DMS 273 (cell line): ENCODE results near the gene IGFBP3.
"Not testable (repeated sequence)": the region's sequence is repeated elsewhere in the genome, so short reads cannot be mapped to it uniquely, and the experiment has no call there.

Experiments used
- DNase-seq: peaks from one replicate; lab custom pipeline; 2025; ENCODE audit not compliant: unreplicated experiment; lab: John Stamatoyannopoulos, UW

Gene IGFBP3, protein sequence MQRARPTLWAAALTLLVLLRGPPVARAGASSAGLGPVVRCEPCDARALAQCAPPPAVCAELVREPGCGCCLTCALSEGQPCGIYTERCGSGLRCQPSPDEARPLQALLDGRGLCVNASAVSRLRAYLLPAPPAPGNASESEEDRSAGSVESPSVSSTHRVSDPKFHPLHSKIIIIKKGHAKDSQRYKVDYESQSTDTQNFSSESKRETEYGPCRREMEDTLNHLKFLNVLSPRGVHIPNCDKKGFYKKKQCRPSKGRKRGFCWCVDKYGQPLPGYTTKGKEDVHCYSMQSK

DNA sequence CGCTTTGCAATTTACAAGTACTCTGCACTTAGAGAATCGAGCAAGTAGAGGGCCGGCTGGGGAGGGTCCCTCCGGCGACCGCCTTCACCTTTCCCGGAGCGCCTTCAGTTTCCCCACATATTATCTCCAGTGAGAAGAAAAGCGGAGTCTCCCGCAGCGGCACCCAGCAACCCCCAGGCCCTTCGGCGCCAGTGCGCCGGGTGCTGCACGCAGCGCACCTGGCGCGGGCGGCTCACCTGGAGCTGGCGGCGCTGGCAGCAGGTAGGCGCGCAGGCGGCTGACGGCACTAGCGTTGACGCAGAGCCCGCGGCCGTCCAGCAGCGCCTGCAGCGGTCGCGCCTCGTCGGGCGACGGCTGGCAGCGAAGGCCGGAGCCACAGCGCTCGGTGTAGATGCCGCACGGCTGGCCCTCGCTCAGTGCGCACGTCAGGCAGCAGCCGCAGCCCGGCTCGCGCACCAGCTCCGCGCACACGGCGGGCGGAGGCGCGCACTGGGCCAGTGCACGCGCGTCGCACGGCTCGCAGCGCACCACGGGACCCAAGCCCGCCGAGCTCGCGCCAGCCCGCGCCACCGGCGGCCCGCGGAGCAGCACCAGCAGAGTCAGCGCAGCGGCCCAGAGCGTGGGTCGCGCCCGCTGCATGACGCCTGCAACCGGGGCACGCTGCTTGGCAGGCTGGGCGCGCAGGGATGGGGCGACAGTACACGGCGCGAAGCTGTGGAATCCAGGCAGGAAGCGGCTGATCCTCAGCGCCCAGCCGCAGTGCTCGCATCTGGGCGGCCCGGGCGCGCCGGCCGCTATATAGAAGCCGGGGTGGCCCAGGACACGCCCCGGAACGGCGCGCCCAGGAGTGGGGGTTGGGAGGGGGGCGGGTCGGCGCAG, at the start of gene IGFBP3:
Gene IGFBP3 (minus strand): TSS at position 771 of the 879 bp plus-strand sequence. CDS start 132 bp downstream, at position 639.
- DNase-seq = peak; percentile 89

DNA sequence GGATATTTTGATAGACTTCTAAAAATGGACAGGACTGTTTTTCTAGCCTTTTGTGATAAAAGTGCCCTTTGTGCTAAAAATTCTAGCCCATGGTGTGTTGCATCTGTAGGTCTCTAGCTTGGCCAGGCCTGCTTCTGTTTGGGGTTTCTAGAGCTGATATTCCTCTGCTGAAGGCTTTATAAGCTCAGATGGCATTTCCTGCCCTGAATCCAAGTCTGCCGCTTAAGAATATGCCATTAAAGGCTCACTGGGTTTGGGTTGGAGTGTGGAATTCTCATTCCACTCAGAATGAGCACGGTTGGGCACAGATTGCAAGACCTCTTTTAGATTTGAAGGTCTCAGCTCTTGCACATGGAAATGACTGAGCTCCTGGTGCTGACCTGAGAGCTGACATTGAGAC, 49.4 kb upstream of the IGFBP3 start:
- no peak for DNase-seq

GRCh38 chr7:45969940-45970339, 48.9 kb upstream of the IGFBP3 start:
- no peak for DNase-seq

DNA sequence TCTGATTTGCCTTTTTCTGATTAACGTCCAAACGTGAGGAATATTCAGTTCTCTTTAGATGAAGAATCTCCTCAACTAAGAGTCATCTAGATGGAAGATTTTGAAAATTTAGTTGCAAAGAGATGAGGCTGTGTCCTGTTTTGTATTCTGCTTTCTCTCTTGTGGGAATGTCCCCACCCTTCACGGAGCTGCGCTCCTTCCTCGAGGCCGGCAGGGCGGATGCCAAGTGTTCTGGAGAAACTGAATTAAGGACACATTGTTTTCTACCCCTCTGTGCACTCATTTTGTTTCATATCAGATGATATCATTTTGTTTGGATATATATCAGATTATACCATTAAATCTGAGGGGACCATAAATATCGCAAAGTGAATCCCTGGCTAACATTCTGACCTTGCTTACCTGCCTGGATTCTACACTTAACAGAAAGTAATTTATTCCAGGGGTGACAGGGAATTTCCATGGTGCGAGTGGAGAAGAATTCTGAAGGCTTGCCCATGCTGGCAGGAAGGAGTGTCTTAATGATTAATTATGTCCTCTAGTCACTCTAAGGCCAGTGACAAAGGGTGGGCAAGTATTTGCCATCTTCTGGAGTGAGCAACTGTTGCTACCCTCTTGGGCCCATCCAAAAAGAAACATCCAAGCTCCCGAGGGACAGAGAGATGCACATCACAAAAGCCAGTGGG, 47.9 kb upstream of the IGFBP3 start:
- DNase-seq = no peak

DNA sequence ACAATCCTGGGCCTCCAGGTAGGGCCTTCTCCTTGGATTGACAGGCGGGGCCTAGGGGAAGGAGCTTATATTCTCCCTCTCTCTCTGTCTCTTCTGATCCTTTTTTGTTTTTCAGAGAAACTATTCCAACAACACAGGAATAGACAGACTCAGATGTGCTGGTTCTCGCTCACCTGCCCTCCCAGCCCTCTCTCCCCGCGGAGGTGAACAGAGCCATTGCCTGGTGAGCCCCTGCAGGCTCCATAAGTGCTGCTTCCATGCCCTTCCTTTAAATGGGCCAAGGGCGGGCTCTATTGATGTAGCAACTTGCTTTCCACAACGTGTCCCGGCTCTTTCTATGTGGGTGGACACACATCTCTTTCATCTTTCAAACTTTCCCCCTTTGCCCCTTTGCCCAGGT, 47.2 kb upstream of the IGFBP3 start:
- no peak for DNase-seq

- no peak for DNase-seq
Measured at GRCh38 chr7:45967591-45968157, 46.6 kb upstream of the IGFBP3 start.

DNA sequence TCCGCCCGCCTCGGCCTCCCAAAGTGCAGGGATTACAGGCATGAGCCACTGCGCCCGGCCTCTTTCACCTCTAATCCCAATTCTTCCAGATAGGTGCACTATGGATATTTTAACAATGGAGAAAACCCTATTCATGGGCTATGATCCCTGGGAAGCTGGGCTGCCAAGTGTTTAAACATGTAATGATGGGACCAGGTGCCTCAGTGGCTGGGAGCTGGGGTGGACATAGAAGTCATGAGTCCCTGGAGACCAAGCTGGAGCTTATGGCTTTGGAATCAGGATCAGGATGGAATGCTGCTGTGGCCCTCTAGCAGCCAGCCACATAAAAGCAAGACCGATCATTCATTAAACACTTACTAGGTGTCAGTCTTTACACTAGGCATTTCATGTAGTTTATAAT, 41.8 kb upstream of the IGFBP3 start:
- no peak for DNase-seq

GRCh38 chr7:45957721-45958120, 36.6 kb upstream of the IGFBP3 start:
- no peak for DNase-seq

DNA sequence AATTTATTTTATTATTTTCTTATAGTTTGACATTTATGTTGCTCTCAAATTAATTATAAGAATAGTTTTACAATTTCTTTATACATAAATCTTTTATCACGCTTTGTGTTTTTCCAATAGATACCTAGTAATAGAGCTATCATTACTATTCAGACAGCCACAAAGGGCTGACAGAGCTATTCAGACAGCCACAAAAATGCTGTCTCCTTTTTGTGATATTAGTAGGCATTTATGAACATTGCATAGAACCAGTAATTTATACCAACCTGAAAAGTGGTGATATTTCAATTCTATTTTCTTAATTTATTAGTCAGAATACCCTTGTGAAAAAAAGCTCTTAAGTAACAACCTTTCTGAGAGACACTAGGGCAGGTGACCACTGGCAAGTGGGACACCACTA, 34.2 kb upstream of the IGFBP3 start:
- DNase-seq = no peak

- DNase-seq = not testable (repeated sequence)
Measured at GRCh38 chr7:45953055-45953454, 32.0 kb upstream of the IGFBP3 start.

- DNase-seq = no peak
Measured at GRCh38 chr7:45944058-45944457, 23.0 kb upstream of the IGFBP3 start.

DNA sequence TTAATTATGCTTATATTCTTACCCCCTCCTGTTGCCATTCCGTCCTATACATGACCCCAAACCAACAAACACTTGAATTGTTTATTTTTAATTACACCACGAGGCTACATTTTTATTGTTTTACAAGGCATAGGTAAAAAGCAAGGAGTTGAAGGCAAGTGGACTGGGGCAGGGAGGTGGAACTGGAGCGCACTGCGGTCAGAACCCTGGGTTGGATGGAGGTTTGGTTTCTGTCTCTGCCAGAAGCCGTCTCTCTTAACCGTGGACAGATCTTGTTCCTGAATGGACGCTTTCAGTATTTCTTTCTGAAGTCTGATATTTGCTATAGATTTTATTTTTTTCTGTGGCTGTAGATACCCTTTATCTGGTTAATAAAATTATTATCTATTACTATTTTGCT, 19.9 kb upstream of the IGFBP3 start:
- DNase-seq = no peak

DNA sequence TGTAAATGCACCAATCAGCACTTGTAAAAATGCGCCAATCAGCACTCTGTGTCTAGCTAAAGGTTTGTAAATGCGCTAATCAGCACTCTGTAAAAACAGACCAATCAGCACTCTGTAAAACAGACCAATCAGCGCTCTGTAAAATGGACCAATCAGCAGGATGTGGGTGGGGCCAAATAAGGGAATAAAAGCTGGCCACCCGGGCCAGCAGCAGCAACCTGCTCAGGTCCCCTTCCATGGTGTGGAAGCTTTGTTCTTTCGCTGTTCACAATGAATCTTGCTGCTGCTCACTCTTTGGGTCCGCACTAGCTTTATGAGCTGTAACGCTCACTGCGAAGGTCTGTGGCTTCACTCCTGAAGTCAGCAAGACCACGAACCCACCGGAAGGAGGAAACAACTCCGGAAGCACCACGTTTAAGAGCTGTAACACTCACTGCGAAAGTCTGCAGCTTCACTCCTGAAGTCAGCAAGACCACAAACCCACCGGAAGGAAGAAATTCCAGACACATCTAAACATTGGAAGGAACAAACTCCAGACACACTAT, 19.2 kb upstream of the IGFBP3 start:
- not testable (repeated sequence) for DNase-seq

DNA sequence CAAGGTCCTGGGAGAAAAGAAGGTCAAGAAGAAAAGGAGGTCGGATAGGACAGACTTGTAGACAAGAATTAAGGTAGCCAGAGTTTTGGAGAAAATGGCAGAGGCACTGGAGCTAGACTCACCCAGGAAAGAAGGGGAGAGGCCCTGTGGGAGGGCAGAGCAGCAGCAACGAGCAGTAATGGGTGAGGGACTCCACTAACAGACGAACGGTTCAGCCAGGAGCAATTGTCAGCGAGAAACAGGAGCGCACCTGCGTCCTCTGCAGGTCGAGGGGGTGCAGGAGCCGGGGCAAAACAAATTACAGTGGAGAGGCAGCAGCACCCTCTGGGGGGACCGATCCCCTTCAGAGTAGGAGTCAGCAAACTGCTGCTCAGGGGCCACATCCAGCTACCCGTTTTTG, 18.5 kb upstream of the IGFBP3 start:
- no peak for DNase-seq

DNA sequence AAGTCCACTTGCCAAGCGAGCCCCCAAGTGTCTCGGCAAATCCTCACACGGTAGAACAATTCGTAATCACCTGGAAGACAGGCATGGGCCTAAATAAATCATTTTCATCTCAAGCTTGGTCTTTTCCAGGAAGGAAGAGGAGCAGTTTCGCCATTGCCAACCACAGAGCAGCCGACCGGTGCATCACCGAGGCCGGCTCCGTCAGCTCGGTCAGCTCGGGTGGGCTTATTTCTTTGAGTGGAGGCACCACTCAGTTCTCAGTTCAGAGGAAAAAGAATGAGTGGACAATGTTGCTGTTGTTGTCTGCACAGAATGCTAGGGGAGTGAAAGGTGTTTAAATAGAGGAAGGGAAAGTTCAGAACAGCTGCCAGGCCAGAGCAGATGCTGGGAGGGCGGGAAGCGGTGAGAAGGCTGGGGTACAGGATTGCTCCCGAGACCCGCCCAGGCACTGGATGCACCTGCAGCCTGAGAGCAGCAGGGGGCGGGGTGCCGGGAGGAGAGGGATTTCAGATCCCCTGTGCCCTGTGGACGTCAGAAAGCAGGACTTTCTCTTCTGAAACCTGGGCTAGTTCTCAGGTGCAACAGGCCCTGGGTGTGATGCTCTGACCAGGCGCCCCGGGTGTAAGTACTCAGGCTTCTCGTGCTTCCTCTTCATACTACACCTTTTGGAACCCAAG, 17.7 kb upstream of the IGFBP3 start:
- DNase-seq = no peak

- no peak for DNase-seq
Measured at GRCh38 chr7:45937862-45938261, 16.8 kb upstream of the IGFBP3 start.

GRCh38 chr7:45937301-45937700, 16.2 kb upstream of the IGFBP3 start:
- no peak for DNase-seq

DNA sequence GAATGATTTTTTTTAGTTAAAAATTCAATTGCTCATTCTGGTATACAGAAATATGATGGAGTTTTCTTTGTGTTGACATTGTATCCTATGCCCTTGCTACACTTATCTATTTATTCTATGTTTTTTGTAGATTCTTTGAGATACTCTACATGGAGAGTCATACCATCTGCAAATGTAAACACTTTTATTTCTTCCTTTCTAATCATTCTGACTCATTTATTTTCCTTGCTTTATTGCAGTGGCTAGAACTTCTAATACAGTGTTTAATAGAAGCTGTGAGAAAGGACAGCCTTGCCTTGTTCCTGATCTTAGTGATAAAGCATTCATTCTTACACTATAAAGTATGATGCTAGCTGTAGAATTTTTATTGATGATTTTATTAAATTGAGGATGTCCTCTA, 9.9 kb upstream of the IGFBP3 start:
- no peak for DNase-seq

- no peak for DNase-seq
Measured at GRCh38 chr7:45927721-45928120, 6.6 kb upstream of the IGFBP3 start.

DNA sequence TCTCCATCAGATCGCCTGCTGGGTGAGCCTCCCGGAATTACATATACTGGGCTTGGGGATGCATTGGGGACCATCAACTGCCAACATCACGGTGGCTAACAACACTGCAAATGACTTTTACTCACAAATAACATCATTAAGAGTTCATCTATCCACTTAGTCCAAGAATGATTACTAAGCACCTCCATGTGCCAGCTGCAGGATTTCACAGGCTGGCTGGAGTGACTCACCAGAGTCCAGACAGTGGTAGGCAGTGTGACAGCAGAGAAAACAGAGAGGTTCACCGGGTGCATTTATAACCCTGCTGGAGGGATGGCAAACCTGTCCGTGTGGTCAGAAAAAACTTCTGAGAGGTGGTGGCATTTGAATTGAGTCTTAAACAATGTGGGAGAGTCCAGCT, 3.2 kb upstream of the IGFBP3 start:
- no peak for DNase-seq

DNA sequence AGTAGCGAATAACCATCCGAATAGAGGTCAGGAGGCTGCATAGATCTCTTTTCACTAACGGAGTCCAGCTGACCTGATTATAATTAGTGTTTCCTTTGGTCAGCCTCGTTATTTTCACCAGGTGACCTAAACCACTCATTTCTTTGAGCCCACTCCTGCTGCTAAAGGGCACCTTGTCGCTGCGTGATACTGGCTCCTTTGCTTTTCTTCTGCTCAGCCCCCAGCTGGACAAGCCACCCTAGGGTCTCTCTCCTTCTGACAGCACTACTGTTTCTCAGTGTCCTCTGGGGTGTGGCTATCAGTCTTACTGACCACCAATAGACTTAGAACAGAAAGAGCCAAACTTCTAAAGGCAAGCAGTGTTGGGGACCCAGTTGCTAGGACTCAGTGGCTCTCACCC, 2.7 kb upstream of the IGFBP3 start:
- no peak for DNase-seq
